Measurements from ENCODE around the gene HEBP1. TPM values are rescaled to one million over a fixed set of nuclear protein-coding genes. Genes with fewer than 3 reads are reported as not detected.

Gene HEBP1
- total RNA-seq, 1 experiment from 2014 or later: 22.2 TPM

DNA sequence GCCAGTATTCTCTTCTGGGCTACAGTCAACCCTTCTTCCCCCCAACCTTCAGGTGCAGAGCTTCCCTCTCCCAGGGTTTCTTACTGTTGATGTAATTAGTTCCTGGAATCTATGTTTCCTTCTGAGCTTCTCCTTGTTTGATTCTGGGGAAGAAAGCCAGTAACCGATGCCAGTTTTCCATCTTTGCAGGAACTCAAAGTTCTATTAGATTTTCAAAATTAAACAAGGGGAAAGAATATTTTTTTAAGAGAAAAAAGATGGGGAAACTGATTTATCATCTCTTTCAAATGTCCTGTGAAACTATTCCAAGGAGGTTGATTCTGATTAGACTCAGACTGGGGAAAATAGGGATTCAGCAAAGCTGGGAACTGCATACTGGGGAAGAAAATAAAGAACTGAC, 26.2 kb upstream of the HEBP1 start:
- no peaks in the 10 kb centered on the region for H4K20me1 ChIP-seq (ENCODE audit: control insufficient read depth, insufficient read depth, insufficient read length)
- no peak overlapping the region for H4K91ac ChIP-seq (ENCODE audit: insufficient read length, low read depth, low read length)
- no peak overlapping the region for H4K8ac ChIP-seq (replicated peaks; ENCODE audit: insufficient read length, low read depth, low read length)
- no peak overlapping the region for H2BK15ac ChIP-seq (ENCODE audit: low read depth, low read length)
- no peak overlapping the region for H3K4me2 ChIP-seq (ENCODE audit: insufficient read depth, insufficient read length, low read length)
- no peak overlapping the region for H3K18ac ChIP-seq (ENCODE audit: insufficient read length, low read depth, low read length)
- Mint-ChIP-seq H3K36me3 (ENCODE audit: insufficient read depth in 1 of 3, low read depth in 3 of 3) (no peaks in the 10 kb centered on the region), H3K27ac (no peak overlapping the region; a peak in 1 of 7 replicates), H3K9me3 (no peaks in the 10 kb centered on the region), H3K27me3 (ENCODE audit: low read depth) (no peaks in the 10 kb centered on the region), H3K4me1 (peaks cover 14 to 20% of the 10 kb centered on the region in 2 experiments), H3K4me3 (no peak overlapping the region)
- H2AK5ac ChIP-seq (ENCODE audit: insufficient read length, low read length): no peak overlapping the region
- TF ChIP-seq, protein P1, sequence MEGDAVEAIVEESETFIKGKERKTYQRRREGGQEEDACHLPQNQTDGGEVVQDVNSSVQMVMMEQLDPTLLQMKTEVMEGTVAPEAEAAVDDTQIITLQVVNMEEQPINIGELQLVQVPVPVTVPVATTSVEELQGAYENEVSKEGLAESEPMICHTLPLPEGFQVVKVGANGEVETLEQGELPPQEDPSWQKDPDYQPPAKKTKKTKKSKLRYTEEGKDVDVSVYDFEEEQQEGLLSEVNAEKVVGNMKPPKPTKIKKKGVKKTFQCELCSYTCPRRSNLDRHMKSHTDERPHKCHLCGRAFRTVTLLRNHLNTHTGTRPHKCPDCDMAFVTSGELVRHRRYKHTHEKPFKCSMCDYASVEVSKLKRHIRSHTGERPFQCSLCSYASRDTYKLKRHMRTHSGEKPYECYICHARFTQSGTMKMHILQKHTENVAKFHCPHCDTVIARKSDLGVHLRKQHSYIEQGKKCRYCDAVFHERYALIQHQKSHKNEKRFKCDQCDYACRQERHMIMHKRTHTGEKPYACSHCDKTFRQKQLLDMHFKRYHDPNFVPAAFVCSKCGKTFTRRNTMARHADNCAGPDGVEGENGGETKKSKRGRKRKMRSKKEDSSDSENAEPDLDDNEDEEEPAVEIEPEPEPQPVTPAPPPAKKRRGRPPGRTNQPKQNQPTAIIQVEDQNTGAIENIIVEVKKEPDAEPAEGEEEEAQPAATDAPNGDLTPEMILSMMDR (conservative IDR thresholded peaks at IDR 0.05): no peak
- H3K9ac ChIP-seq (ENCODE audit: extremely low read depth, insufficient read length, low read length): no peak overlapping the region
- no peaks in the 10 kb centered on the region for H3K9me3 ChIP-seq (ENCODE audit: control insufficient read depth, low read depth, low read length)
- no peak overlapping the region for H2BK5ac ChIP-seq (ENCODE audit: insufficient read length, low read length)
- H3K56ac ChIP-seq (ENCODE audit: insufficient read length, low read depth, low read length): no peak overlapping the region
- H3K4me1 ChIP-seq (ENCODE audit: insufficient read depth, low read length): peaks cover 6% of the 10 kb centered on the region
- WGBS (ENCODE audit: extremely low coverage, insufficient read length, low lambda C conversion rate): no CpG with 5 or more reads among the region's 1 CpG
- H3K23ac ChIP-seq (ENCODE audit: insufficient read length, low read depth, low read length): no peak overlapping the region
- no peak overlapping the region for H4K5ac ChIP-seq (ENCODE audit: insufficient read length, low read depth, low read length)
- H3K27ac ChIP-seq (ENCODE audit: insufficient read length, low read depth, low read length): no peak overlapping the region
- no peak overlapping the region for H2BK20ac ChIP-seq (ENCODE audit: low read depth, low read length, poor library complexity, severe bottlenecking)
- no peak overlapping the region for H2AFZ ChIP-seq (ENCODE audit: low read length)
- H3K79me2 ChIP-seq (ENCODE audit: insufficient read depth, low read length): no peaks in the 10 kb centered on the region
- DNase-seq: no peak
- no peak overlapping the region for H2BK12ac ChIP-seq (ENCODE audit: insufficient read length, low read depth, low read length)
- H2BK120ac ChIP-seq (ENCODE audit: low read depth, low read length, poor library complexity, severe bottlenecking): no peak overlapping the region
- H3K27me3 ChIP-seq (ENCODE audit: insufficient read depth, low read length): no peaks in the 10 kb centered on the region
- no peaks in the 10 kb centered on the region for H3K23me2 ChIP-seq (ENCODE audit: insufficient read length, low read depth, low read length, poor library complexity, severe bottlenecking)
- H3K79me1 ChIP-seq (ENCODE audit: insufficient read depth, low read depth, low read length, poor library complexity, severe bottlenecking): no peaks in the 10 kb centered on the region
- H3K14ac ChIP-seq (ENCODE audit: insufficient read depth, low read length): no peak overlapping the region
- H3K4ac ChIP-seq (ENCODE audit: low read depth, low read length): no peak overlapping the region
- no peak overlapping the region for H3T11ph ChIP-seq (ENCODE audit: low read length)

Data from H9 (cell line).